Middle frontal gyrus (tissue), 1 donor: ENCODE results near the gene SRXN1.

Experiments used
- DNase-seq: peaks from one replicate; pipeline ENCODE4 v3.0.0-alpha.2; 2015; ENCODE audit warnings: low spot score; ENCODE audit errors: extremely low spot score

The SRXN1 gene

GRCh38 chr20:635893-636338, 17.1 kb downstream of the SRXN1 start:
- DNase-seq = no peak

DNA sequence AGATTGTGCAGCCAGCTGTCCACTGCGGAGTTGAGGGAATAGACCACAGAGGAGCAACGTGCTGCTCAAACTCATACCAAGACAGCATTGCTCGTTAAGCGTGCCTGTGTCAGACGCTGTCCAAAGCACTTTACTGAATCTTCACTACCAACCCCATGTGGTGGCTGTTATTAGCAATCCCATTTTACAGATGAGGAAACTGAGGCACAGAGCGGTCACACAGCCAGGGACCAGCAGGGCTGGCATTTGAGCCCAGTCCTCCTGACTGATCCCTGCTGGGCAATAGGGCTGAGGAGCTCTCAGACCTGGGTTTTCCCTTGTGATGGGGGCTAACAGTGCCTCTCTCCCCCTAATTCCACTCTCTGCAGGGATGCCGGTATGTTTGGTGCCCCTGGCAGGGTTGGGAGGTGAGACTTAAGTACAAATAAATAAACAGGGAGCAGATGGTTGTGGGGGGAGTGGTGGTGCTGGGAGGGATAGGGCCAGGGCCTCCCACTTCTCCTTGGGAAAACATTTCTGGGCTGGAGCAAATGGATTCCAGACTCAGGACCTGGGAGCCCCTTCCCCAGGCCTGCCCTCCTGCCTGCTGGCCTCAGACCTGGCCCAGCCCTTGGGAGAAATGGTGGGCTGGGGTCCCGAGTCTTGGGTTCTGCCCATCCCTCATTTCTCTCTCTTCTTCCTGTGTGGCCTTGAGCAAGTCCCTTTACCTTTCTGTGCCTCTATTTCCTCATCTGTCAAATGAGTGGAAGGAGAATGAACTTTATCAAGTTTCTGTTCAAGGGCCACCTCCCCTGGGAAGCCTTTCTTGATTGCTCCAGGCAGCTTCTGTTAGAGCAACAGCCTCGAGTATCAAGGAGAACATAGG, 17.7 kb downstream of the SRXN1 start:
- no peak for DNase-seq

DNA sequence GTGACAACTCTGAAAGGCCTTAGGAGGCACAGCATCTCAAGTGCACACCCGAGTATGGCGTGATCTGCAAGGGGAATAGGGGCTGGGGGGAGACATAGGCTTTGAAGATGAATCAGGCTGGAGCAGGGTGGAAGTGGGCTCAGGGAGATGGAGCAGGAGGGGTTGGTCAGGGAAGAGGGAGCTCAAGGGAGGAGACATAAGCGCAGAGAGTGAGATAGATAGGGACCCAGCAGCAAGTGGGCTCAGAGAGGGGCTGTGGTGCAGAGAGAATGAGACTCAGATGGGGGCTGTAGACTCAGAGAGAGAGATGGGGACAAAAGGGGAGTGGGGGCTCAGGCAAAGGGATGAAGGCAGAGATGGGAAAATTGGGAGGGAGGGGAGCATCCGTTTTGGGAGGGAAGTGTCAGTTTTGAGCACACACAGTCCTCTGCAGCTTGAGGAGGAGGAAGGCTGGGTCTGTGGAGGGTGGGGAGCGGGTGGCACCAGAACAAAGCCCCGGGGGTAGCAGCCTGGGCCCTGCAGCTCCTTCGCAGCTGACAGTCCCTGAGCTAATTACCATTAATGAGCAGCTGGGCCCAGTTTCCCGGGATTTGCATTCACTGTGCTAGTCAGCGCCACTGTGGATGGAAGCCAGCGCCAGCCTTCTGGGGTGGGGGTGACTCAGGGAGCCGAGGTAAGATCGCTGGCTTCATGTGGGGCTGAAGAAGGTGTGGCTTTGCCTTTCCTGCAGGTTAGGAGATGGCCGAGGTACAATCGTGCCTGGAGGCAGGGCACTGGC, 18.7 kb downstream of the SRXN1 start:
- no peak for DNase-seq

DNA sequence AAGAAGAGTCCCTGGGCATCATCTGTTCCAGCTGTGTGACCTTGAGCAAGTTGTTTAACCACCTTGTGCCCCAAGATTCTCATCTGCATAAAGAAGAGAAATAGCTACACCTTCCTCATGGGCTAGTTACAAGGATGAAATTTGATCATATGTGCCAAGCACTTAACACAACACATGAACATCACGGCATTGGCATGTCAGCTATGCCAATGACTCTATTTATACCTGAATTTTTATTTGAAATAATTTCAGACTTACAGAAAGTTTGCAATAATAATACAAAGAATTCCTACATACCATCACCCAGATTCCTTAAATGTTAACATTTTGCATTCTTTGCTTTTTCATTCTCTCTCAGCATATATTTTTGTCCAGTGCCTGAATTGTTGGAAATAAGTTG, 21.9 kb downstream of the SRXN1 start:
- no peak for DNase-seq

GRCh38 chr20:626579-626978, 26.4 kb downstream of the SRXN1 start:
- DNase-seq = no peak

- no peak for DNase-seq
Observed at GRCh38 chr20:625360-625932, 27.6 kb downstream of the SRXN1 start.

GRCh38 chr20:623704-624103, 29.3 kb downstream of the SRXN1 start:
- DNase-seq = no peak

- DNase-seq = no peak
Observed at GRCh38 chr20:623021-623420, 30.0 kb downstream of the SRXN1 start.

DNA sequence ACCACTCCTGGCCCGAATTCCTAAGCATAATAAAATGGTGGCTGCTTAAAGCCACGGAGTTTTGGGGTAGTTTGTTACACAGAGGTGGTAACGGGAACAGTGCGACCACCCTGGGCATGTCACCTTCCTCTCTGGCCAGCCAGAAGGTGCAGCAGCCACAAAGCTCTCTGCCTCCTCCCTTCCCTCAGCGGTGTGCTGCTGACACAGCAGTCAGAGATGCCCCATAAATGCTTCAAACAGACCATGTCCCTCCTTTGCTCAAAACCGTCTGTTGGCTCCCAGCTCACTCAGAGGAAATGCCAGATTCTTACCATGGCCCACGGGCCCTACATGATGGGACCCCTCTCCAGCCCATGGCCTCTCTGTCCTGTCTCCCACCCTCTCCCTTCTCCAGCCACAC, 30.8 kb downstream of the SRXN1 start:
- no peak for DNase-seq

DNA sequence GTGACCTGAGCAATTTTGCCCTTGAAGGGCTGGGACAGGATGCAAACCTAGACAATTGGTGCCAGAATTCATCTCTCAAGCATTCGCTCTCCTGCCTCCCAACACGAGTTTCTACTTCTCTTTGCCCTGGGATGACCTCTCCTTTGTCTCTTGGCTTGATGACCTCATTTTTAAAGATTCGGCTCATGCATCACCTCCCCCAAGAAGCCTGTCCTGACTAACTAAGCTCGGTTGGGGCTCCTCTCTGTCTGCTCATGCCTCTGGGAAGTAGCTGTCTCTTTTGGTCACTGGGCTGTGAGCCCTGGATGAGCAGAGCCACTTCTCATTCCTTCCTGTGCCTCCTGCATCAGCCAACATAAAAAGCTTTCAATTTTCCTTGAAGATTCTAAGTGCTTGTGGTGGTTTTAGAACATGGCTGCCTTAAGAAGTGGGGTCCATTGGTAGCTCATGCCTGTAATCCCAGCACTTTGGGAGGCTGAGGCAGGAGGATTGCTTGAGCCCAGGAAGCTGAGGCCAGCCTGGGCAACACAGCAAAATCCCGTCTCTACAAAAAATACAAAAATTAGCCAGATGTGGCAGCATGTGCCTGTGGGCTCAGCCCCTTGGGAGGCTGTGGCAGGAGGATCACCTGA, 31.8 kb downstream of the SRXN1 start:
- no peak for DNase-seq

GRCh38 chr20:620246-620645, 32.8 kb downstream of the SRXN1 start:
- DNase-seq = no peak

GRCh38 chr20:618980-619379, 34.0 kb downstream of the SRXN1 start:
- DNase-seq = no peak

DNA sequence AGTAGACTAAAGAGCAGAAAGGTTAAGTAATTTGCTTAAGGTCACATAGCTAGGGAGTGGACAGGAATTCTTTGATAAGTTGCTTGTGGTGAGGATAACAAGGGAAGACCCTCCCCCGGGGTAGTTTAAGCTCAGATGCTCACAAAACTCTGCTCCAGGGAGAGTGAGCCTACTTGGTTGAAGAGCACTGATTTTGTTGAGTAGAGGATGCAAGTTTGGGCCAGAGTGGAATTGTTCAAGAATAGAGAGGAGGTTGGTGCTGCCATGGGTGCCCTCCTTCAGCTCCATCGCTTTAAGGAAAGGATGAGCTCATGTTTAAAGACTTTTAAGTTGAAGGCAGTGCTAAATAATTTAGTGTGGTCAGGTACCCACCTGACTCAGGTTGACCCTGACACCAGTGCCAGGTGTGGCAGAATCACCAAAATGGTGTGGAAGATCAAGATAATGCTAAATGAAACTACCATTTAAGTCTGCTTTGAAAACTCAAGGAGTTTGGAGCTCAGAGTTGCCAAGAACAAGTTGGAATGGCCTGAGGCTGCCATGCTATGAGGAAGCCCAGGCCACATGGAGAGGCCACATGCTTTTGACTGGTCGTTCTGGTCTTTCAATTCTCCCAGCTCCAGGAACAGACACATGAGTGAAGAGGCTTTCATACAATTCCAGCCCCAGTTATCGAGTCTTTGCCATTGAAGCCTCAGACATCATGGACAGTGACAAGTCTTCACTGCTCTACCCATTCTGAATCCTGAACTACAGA, 34.9 kb downstream of the SRXN1 start:
- DNase-seq = no peak

- no peak for DNase-seq
Observed at GRCh38 chr20:615514-615913, 37.5 kb downstream of the SRXN1 start.

DNA sequence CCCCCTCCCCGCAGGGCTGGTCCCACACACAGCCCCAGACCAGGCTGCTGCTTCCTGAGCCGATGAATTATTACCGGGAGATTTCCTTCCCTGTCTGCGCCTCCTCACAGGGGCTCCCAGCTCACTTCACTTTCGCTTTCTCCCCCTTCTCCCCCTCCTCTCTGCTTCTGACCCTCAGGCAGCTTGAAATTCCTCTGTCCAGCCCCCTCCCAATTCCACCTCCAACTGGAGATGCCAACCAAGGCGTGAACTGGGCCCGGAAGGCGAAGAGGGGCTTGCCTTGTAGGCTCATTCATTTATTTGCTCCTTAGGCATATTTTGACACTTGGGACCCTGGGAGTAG, 41.2 kb downstream of the SRXN1 start:
- no peak for DNase-seq

DNA sequence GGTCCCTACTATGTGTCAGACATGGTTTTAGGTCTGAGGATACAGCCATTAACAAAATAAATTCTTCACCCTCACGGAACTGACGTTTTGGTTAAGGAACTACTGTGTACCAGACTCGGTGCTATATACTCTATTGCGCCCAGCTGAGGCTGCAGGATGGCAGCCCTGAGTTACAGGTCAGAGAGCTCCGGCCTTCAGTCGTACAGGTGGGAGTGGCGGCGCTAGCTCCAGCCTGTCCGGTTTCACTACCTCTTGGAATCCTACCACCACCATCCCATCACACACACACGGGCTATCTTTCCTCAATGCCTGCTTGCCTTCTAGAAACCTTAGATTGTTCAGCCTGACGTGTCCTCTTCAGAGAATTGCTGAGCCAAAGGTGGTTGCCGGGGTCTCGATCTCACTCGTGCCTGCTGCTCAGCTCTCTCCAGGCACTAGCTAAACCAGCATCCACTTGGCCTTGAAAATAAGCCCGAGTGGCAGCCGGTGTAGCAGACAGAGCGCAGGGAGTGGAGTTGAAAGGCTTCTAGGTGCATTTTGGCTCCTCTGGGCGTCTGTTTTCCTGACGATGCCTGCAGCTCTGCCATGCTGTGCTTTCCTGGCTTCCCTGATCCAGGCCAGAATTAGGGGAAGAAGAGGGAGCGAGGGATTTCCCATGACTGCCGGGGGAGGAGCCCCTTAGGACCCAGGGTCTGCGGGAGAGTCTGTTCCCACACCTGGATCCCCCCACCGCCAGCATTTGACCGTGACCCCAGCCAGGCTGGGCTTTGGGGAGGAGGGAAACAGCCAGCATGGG, 41.8 kb downstream of the SRXN1 start:
- DNase-seq = no peak

GRCh38 chr20:610130-611046, 42.6 kb downstream of the SRXN1 start, which contains the start of gene TCF15:
TCF15 (minus strand) TSS chr20:610309; CDS start chr20:610237, 72 bp downstream.
- DNase-seq = no peak

DNA sequence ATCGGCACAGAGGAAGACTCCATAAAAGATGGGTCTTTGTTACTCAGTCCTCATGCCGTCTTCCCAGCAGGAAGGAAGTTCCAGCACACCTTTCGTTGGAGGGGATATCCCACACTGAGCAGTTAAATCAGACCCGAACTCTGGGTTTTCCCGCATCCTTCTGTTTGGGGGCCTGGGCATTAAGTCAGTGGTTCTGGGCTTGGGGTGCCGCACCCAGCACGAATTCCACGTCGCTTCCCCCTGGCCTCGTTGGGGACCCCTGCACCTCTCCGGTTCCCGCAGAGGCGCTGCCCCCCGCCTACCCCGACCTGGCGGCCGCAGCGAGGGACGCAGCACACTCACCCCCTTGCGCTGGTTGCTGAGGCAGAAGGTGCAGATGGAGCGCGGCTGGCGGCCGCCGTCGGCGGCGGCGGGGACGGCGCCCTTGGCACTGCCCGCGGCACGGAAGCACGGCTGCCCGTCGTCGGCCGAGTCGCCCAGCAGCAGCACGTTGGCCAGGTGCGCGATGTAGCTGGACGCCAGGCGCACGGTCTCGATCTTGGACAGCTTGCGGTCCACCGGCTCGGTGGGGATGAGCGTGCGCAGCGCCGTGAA, 43.5 kb downstream of the SRXN1 start:
- no peak for DNase-seq

- DNase-seq = no peak
Observed at GRCh38 chr20:608970-609369, 44.0 kb downstream of the SRXN1 start.
